Rectal smooth muscle tissue (tissue), 1 donor: Measurements from ENCODE around the gene HMCN2.
"Not testable (repeated sequence)": the region's sequence is repeated elsewhere in the genome, so short reads cannot be mapped to it uniquely, and the experiment has no call there.

Source experiments
- H3K27ac ChIP-seq: one replicate; pipeline ENCODE4 v1.7.0; 2013; ENCODE audit warnings: low read depth, low read length, inconsistent platforms
- H3K27me3 ChIP-seq: one replicate; pipeline ENCODE4 v1.7.0; 2013; ENCODE audit warnings: low read length; ENCODE audit not compliant: control insufficient read depth, insufficient read depth
- H3K36me3 ChIP-seq: one replicate; pipeline ENCODE4 v1.7.0; 2013; ENCODE audit warnings: low read length; ENCODE audit not compliant: control insufficient read depth, insufficient read depth
- H3K4me1 ChIP-seq: one replicate; pipeline ENCODE4 v1.7.0; 2013; ENCODE audit warnings: low read length; ENCODE audit not compliant: control insufficient read depth, insufficient read depth
- H3K4me3 ChIP-seq: one replicate; pipeline ENCODE4 v1.7.0; 2013; ENCODE audit warnings: low read length
- H3K9ac ChIP-seq: one replicate; pipeline ENCODE4 v1.7.0; 2013; ENCODE audit warnings: low read length

The HMCN2 gene

DNA sequence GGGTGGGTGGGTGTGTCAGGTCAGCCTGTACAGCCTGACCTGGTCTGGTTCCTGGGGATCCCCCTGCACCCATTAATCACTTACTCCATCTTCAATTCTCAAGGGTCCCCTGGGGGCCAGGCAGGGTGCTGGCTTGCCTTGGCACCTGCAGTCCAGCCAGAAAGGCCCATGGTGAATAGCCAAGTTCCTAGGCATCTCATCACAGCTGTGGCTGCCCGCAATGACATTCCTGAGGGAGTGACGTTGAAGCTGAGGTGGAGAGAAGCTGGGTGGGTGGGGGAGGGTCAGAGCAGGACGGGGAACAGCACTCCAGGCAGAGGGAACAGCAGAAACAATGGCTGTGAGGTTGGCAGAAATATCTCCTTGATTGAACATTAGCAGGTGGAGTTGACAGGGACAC, 10.6 kb downstream of the HMCN2 start:
- Histone ChIP-seq H3K4me3 (no peak overlapping the region), H3K36me3 (no peaks in the 10 kb centered on the region), H3K27ac (no peak overlapping the region), H3K4me1 (peaks cover 11% of the 10 kb centered on the region), H3K27me3 (no peaks in the 10 kb centered on the region), H3K9ac (no peak overlapping the region)

GRCh38 chr9:130276955-130277354, 11.4 kb downstream of the HMCN2 start:
- no peak overlapping the region for H3K27ac ChIP-seq
- no peak overlapping the region for H3K9ac ChIP-seq
- H3K27me3 ChIP-seq, result no peaks in the 10 kb centered on the region
- no peak overlapping the region for H3K4me3 ChIP-seq
- H3K36me3 ChIP-seq, result no peaks in the 10 kb centered on the region
- peaks cover 10% of the 10 kb centered on the region for H3K4me1 ChIP-seq

GRCh38 chr9:130277525-130277924, 12.0 kb downstream of the HMCN2 start:
- H3K9ac ChIP-seq, H3K27me3 ChIP-seq, H3K4me3 ChIP-seq, H3K27ac ChIP-seq, H3K36me3 ChIP-seq: not testable (repeated sequence)
- peaks cover 15% of the 10 kb centered on the region for H3K4me1 ChIP-seq

GRCh38 chr9:130283539-130284248, 18.1 kb downstream of the HMCN2 start:
- H3K9ac ChIP-seq, result no peak overlapping the region
- H3K36me3 ChIP-seq, result peaks cover 4% of the 10 kb centered on the region
- H3K4me3 ChIP-seq, result no peak overlapping the region
- H3K27ac ChIP-seq, result peak overlapping the region; percentile 95
- peaks cover 62% of the 10 kb centered on the region for H3K4me1 ChIP-seq
- H3K27me3 ChIP-seq, result no peaks in the 10 kb centered on the region

GRCh38 chr9:130284249-130284625, 18.7 kb downstream of the HMCN2 start:
- Histone ChIP-seq H3K36me3 (peaks cover 4% of the 10 kb centered on the region), H3K4me1 (peaks cover 65% of the 10 kb centered on the region), H3K9ac (no peak overlapping the region), H3K27me3 (no peaks in the 10 kb centered on the region), H3K4me3 (no peak overlapping the region), H3K27ac (peak overlapping the region; percentile 95)

DNA sequence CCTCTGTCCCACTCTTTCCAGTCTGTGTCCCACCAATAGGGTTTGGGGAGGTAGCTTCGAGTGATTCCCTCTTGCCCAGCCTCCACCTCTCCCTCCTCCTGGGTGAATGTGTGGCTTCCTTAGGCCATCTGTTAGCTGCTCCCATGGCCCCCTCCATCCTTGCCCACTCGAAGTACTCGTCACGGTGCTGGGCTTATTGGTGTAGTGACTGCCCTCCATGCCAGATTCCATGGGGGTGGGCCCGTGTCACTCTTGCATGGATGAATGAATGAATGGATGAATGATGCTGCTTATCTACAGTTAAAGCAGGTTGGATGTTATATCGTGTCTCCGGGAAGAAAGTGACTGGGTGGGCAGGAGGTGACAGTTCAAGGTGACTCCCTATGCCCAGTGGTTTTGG, 19.1 kb downstream of the HMCN2 start:
- Histone ChIP-seq H3K4me1 (peaks cover 69% of the 10 kb centered on the region), H3K4me3 (no peak overlapping the region), H3K27me3 (no peaks in the 10 kb centered on the region), H3K27ac (peak overlapping the region; percentile 95), H3K9ac (no peak overlapping the region), H3K36me3 (peaks cover 4% of the 10 kb centered on the region)

GRCh38 chr9:130285271-130285670, 19.7 kb downstream of the HMCN2 start:
- H3K36me3 ChIP-seq, result peaks cover 4% of the 10 kb centered on the region
- H3K27ac ChIP-seq, result peak overlapping the region; percentile 95
- H3K27me3 ChIP-seq, result no peaks in the 10 kb centered on the region
- no peak overlapping the region for H3K9ac ChIP-seq
- H3K4me3 ChIP-seq, result no peak overlapping the region
- H3K4me1 ChIP-seq, result peaks cover 73% of the 10 kb centered on the region

- Histone ChIP-seq H3K27me3 (no peaks in the 10 kb centered on the region), H3K9ac (no peak overlapping the region), H3K36me3 (peaks cover 4% of the 10 kb centered on the region), H3K4me1 (peaks cover 73% of the 10 kb centered on the region), H3K27ac (peak overlapping the region; percentile 95), H3K4me3 (no peak overlapping the region)
Measured at GRCh38 chr9:130286072-130286770, 20.7 kb downstream of the HMCN2 start.

- H3K4me3 ChIP-seq, result no peak overlapping the region
- H3K4me1 ChIP-seq, result peaks cover 70% of the 10 kb centered on the region
- peak overlapping the region; percentile 95 for H3K27ac ChIP-seq
- H3K9ac ChIP-seq, result no peak overlapping the region
- H3K27me3 ChIP-seq, result no peaks in the 10 kb centered on the region
- H3K36me3 ChIP-seq, result peaks cover 4% of the 10 kb centered on the region
Measured at GRCh38 chr9:130286781-130287428, 21.3 kb downstream of the HMCN2 start.

DNA sequence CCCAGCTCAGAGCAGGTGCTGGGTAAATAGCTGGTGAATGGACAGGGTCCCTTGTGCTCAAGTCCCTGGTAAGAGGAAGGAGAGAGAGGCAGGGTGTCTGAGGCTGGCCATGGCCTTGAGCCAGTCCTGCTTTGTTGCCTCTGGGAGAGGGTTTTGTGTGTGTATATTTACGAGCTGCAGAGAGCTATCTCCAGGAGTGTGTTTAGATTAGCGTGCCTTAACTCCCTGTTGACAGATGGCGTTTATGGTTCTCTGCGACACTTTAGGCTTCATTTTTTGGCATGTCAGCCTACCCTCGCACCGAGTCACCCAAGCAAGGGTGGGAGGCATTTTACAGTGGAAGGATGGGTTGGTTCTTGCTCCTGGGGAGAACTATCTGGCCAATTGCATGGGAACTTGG, 22.2 kb downstream of the HMCN2 start:
- Histone ChIP-seq H3K36me3 (peaks cover 4% of the 10 kb centered on the region), H3K27me3 (no peaks in the 10 kb centered on the region), H3K4me1 (peaks cover 65% of the 10 kb centered on the region), H3K9ac (no peak overlapping the region), H3K4me3 (no peak overlapping the region), H3K27ac (peak overlapping the region; percentile 95)

- no peak overlapping the region for H3K4me3 ChIP-seq
- no peak overlapping the region for H3K9ac ChIP-seq
- no peaks in the 10 kb centered on the region for H3K27me3 ChIP-seq
- H3K27ac ChIP-seq, result peak overlapping the region; percentile 95
- H3K4me1 ChIP-seq, result peaks cover 61% of the 10 kb centered on the region
- peaks cover 4% of the 10 kb centered on the region for H3K36me3 ChIP-seq
Measured at GRCh38 chr9:130288393-130288792, 22.8 kb downstream of the HMCN2 start.

GRCh38 chr9:130288926-130289690, 23.5 kb downstream of the HMCN2 start:
- Histone ChIP-seq H3K9ac (no peak overlapping the region), H3K4me3 (no peak overlapping the region), H3K27ac (peak overlapping the region; percentile 95), H3K36me3 (peaks cover 4% of the 10 kb centered on the region), H3K27me3 (no peaks in the 10 kb centered on the region), H3K4me1 (peaks cover 56% of the 10 kb centered on the region)
